OCI-LY3 (cell line): Measurements from ENCODE around the gene KCNK2.

ENCODE experiments used
- EZH2phosphoT487 ChIP-seq: fragments of 200-600 bp; shearing (Covaris generic); IDR thresholded peaks from 2 replicates; pipeline ENCODE4 v1.6.1; 2018; ENCODE audit warnings: antibody characterized with exemption, mixed run types, low read depth
- TF ChIP-seq, protein P1 (sequence below): fragments of 200-600, 300-600 bp; sonication (generic); IDR thresholded peaks from 2 replicates; pipeline ENCODE4 v1.5.1; 2014; ENCODE audit warnings: antibody characterized with exemption, low read length, low read depth

DNA sequence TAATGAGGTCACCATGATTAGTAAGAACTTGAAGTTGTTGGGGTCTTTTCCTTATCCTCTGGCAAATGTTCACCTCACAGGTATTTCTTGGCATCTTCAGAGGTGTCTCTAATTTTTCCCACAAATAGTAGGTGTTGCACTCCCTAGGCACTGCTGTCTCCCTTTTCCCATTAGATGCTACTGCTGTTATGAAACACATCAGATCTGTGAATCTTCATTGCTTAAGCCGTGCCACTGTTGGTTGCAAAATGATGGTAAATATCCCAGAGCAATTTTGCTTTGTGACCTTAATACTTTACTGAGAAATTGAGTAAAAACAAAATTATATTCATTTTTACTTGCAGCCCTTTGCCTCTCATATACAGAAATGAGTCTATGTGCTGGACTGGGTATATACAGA lies 169.6 kb downstream of the KCNK2 start:
- no peak for TF ChIP-seq EZH2phosphoT487
- TF ChIP-seq, protein P1, sequence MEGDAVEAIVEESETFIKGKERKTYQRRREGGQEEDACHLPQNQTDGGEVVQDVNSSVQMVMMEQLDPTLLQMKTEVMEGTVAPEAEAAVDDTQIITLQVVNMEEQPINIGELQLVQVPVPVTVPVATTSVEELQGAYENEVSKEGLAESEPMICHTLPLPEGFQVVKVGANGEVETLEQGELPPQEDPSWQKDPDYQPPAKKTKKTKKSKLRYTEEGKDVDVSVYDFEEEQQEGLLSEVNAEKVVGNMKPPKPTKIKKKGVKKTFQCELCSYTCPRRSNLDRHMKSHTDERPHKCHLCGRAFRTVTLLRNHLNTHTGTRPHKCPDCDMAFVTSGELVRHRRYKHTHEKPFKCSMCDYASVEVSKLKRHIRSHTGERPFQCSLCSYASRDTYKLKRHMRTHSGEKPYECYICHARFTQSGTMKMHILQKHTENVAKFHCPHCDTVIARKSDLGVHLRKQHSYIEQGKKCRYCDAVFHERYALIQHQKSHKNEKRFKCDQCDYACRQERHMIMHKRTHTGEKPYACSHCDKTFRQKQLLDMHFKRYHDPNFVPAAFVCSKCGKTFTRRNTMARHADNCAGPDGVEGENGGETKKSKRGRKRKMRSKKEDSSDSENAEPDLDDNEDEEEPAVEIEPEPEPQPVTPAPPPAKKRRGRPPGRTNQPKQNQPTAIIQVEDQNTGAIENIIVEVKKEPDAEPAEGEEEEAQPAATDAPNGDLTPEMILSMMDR: no peak
